Right lobe of liver (tissue), 6 donors: Measurements from ENCODE around the gene ZNF384. TPM values are rescaled to one million over a fixed set of nuclear protein-coding genes. Genes with fewer than 3 reads are reported as not detected.

Experiments
- ATAC-seq, 4 donors: fragments of 200-7000 bp; cut with Tn5 transposase; one replicate each; pipeline ENCODE4 v1.9.1; 2020; ENCODE audit warnings: mild to moderate bottlenecking in 4 of 4, moderate library complexity in 4 of 4
- DNase-seq, 3 donors: peaks; one replicate each; pipeline ENCODE4 v3.0.0-alpha.2; 2020
- H3K27ac ChIP-seq, 3 donors: fragments of 200-600 bp; one replicate each; pipeline ENCODE4 v1.8.0; 2022
- H3K27me3 ChIP-seq, 2 donors: fragments of 200-600 bp; one replicate each; pipeline ENCODE4 v1.8.0; 2022
- H3K36me3 ChIP-seq, 4 donors: fragments of 200-600 bp; sonication (generic) in 1 of 4; one replicate each; pipeline versions ENCODE4 v1.5.1 to v1.8.0; 2017 to 2022; ENCODE audit warnings: control low read depth in 1 of 4
- H3K4me1 ChIP-seq, 4 donors: fragments of 200-600 bp; sonication (generic) in 1 of 4; one replicate each; pipeline versions ENCODE4 v1.5.1 to v1.8.0; 2017 to 2022; ENCODE audit warnings: control low read depth in 1 of 4
- H3K4me3 ChIP-seq, 3 donors: fragments of 200-600 bp; one replicate each; pipeline ENCODE4 v1.8.0; 2022
- H3K9me3 ChIP-seq, 4 donors: fragments of 200-600 bp; sonication (generic) in 1 of 4; one replicate each; pipeline versions ENCODE4 v1.5.1 to v1.8.0; 2017 to 2022; ENCODE audit warnings: control low read depth in 1 of 4
- POLR2A ChIP-seq: fragments of 450-650 bp; IDR thresholded peaks from one replicate; pipeline ENCODE4 v1.6.1; 2017; ENCODE audit warnings: antibody characterized with exemption, mild to moderate bottlenecking
- WGBS: methylation state at CpG from one replicate; pipeline ENCODE4 v1.1.6; 2018; ENCODE audit warnings: low coverage, low lambda C conversion rate; ENCODE audit not compliant: insufficient coverage; ENCODE audit errors: missing lambda C conversion rate; 5-methylcytosine and 5-hydroxymethylcytosine counted together
- intact Hi-C, 2 donors: fragments of 100-400 bp; cut with DNase I; formaldehyde crosslinking; loops; one replicate each; pipeline versions ENCODE4 v1.11.2 to v1.14.1; 2022
- total RNA-seq, 6 experiments: library from RNA; depleted of rRNA in 2 of 6; stranded (reverse); fragments of >200 nt in 2 of 6; fragmentation: NEBNext Ultra II Directional in 3 of 6; extraction: Animal tissue kit (Norgen Biotek cat#: 25700) in 3 of 6; gene quantifications; one replicate each; pipeline versions ENCODE4 v1.1.0 to v1.2.4, GENCODE V29; 2016 to 2023
- TF ChIP-seq, protein P1 (sequence below), 4 donors: fragments of 200-600 bp in 3 of 4; fragments of 450-650 bp in 1 of 4; IDR thresholded peaks; one replicate each; pipeline versions ENCODE4 v1.5.1 to v1.8.0; 2016 to 2022; ENCODE audit warnings: antibody characterized with exemption in 4 of 4, mild to moderate bottlenecking in 2 of 4
- donor health status: DM: no; HTN: yes; CAD: no.
- donor health status: DM: no; HTN: no; CAD: no.
- donor health status: DM: no; HTN: no; CAD: no.
- donor health status: DM: no; HTN: yes; CAD: no.
- donor health status: DM: no; HTN: yes; CAD: no.

Gene ZNF384
- total RNA-seq, 6 experiments from 2014 or later, result 11.9 to 22.3 (median 18.3) TPM

- WGBS, result 49% methylated on average over 3 of the region's 3 CpGs
- H3K27ac ChIP-seq, result peak overlapping the region in 2 of 3 donors; percentile 13 to 37
- no peaks in the 10 kb centered on the region for H3K27me3 ChIP-seq
- ATAC-seq (peak; percentile 16 to 45 (median 20)), DNase-seq (no peak)
- no peak overlapping the region for H3K4me3 ChIP-seq
- no peaks in the 10 kb centered on the region for H3K36me3 ChIP-seq
- no peaks in the 10 kb centered on the region for H3K4me1 ChIP-seq
- no peaks in the 10 kb centered on the region for H3K9me3 ChIP-seq
- TF ChIP-seq POLR2A, result no peak
- TF ChIP-seq, protein P1, sequence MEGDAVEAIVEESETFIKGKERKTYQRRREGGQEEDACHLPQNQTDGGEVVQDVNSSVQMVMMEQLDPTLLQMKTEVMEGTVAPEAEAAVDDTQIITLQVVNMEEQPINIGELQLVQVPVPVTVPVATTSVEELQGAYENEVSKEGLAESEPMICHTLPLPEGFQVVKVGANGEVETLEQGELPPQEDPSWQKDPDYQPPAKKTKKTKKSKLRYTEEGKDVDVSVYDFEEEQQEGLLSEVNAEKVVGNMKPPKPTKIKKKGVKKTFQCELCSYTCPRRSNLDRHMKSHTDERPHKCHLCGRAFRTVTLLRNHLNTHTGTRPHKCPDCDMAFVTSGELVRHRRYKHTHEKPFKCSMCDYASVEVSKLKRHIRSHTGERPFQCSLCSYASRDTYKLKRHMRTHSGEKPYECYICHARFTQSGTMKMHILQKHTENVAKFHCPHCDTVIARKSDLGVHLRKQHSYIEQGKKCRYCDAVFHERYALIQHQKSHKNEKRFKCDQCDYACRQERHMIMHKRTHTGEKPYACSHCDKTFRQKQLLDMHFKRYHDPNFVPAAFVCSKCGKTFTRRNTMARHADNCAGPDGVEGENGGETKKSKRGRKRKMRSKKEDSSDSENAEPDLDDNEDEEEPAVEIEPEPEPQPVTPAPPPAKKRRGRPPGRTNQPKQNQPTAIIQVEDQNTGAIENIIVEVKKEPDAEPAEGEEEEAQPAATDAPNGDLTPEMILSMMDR (IDR thresholded peaks at IDR 0.05), result no peak
- intact Hi-C loops, result no loop called here
These were observed 57.6 kb downstream of the ZNF384 start for GRCh38 chr12:6631549-6631961.

DNA sequence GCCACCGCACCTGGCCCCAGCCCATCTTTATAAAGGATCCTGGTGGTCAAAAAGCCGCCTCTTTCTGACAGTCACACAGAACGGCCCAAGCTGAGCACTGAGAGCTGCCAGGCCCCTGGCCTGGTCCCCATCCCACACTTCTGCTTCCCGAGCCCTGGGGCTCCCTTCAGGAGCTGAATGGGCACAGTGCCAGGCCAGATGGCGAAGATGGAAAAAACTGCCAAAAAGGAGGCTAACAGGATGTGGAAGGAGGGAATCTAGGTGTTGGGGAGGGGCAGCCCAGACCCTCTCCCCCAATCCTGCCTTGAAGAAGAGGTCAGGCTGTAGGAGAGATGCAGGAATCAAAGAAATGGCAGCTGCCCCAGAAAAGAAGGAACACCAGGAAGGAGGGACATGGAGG is 58.4 kb downstream of the ZNF384 start:
- Histone ChIP-seq H3K36me3 (no peaks in the 10 kb centered on the region), H3K4me1 (no peaks in the 10 kb centered on the region), H3K4me3 (no peak overlapping the region), H3K27ac (no peak overlapping the region), H3K9me3 (no peaks in the 10 kb centered on the region), H3K27me3 (no peaks in the 10 kb centered on the region)
- intact Hi-C loops, result no loop called here
- 51% methylated on average over 3 of the region's 5 CpGs for WGBS
- TF ChIP-seq, protein P1 (IDR thresholded peaks at IDR 0.05), result no peak
- TF ChIP-seq POLR2A, result no peak
- ATAC-seq (no peak), DNase-seq (no peak)

DNA sequence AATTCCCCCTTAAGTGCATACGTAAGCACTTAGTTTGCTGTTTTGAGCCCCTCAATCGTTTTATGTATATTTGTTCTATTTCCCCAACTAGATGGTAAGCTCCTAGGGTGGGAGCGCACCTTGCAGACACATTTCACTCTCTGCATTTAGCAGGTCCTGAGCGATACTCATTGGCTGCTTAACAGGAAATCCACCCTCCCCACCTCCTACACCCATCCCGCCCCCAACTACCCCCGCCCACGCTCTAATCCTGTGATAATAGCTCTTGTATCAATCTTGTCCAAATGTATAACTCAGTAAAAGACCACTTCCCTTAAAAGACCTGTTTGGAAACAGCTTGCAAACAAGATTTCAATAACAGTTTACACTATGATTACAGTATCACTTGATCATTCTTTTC is 61.6 kb downstream of the ZNF384 start:
- Histone ChIP-seq H3K4me3 (no peak overlapping the region), H3K36me3 (no peaks in the 10 kb centered on the region), H3K27ac (no peak overlapping the region), H3K9me3 (no peaks in the 10 kb centered on the region), H3K4me1 (no peaks in the 10 kb centered on the region), H3K27me3 (no peaks in the 10 kb centered on the region)
- TF ChIP-seq, protein P1 (IDR thresholded peaks at IDR 0.05), result no peak
- no peak for TF ChIP-seq POLR2A
- no peak for DNase-seq
- intact Hi-C loops, result loop anchor here (10.0 kb wide), 2 partner anchors 67 to 207 kb away; no protein-coding TSS in a partner anchor
- ATAC-seq, result no peak
- 24% methylated on average over 6 of the region's 7 CpGs for WGBS

DNA sequence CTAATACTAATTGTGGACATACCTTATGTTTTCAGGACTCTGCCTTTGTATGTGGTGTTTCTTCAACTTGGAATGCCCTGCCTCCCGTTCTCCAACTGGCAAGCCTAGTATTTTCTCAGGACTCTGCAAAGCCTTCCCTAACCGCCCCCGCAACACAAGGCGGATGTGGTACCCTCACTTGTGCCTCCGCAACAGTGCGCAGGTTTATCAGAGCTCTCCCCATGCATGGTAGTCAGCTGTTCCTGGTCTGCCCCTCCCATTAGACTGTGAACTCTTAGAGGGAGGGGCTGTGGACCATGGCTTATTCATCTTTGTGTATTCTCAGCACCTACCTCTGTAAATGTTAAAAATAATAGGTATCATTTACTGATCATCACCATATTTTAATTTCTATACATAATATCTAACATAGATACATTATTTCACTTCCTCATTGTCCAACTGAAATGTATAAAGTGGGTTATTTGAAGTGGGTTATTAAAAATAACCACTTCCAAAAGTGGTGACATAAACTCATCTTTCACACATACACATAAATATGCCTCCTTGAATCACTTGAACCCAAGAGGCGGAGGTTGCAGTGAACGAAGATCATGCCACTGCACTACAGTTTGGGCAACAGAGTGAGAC is 62.4 kb downstream of the ZNF384 start:
- no peaks in the 10 kb centered on the region for H3K4me1 ChIP-seq
- no peaks in the 10 kb centered on the region for H3K27me3 ChIP-seq
- no peak overlapping the region for H3K4me3 ChIP-seq
- no peaks in the 10 kb centered on the region for H3K36me3 ChIP-seq
- no peak for ATAC-seq
- H3K27ac ChIP-seq, result no peak overlapping the region
- intact Hi-C loops, result loop anchor here (10.0 kb wide), 2 partner anchors 68 to 208 kb away; no protein-coding TSS in a partner anchor
- DNase-seq, result no peak
- TF ChIP-seq, protein P1 (IDR thresholded peaks at IDR 0.05), result no peak
- no peak for TF ChIP-seq POLR2A
- H3K9me3 ChIP-seq, result no peaks in the 10 kb centered on the region
- WGBS, result 72% methylated on average over 8 of the region's 8 CpGs
